Activated CD4-positive, alpha-beta T cell treated with anti-CD3 and anti-CD28 coated beads, Interleukin-2, amount 50 U/mL, for 48 hours (primary cell): ENCODE data around the gene ASPSCR1.
A peak's percentile ranks its signal among the peaks of the same experiment; 100 is the strongest.
"Not testable (repeated sequence)": the region's sequence is repeated elsewhere in the genome, so short reads cannot be mapped to it uniquely, and the experiment has no call there.

Experiments
- DNase-seq, 2 experiments: peaks; one replicate each; pipeline ENCODE4 v3.0.0-alpha.2; 2020

ASPSCR1 gene

DNA sequence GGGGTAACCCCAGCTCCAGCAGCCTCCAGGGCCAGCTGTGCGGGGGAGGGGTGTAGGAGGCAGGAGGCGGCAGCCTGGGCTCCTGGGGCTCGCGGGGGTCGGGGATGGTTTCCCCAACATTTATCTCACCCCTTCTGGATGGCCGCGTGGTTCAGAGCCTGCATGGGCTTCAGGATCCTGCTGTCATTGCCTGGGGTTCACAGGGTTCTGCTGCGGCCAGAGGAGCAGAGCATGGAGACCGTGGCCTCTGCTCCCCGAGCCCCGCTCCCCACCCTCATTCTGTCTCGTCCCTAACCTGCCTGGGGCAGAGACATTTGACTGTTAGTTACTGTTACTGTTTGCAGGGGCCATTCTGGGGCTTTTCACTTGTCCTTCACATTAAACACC is 35.3 kb upstream of the ASPSCR1 start:
- no peak for DNase-seq

DNA sequence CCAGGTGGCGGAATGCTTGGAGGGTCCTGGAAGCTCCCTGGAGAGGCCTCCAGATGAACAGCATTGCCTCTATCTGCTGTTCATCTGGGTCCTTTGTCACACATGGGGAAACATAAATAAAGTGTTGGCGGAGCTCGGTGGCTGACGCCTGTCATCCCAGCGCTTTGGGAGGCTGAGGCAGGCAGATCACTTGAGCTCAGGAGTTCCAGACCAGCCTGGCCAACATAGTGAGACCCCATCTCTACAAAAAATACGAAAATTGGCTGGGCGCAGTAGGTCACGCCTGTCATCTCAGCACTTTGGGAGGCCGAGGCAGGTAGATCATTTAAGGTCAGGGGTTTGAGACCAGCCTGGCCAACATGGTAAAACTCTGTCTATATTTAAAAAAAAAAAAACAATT is 32.6 kb upstream of the ASPSCR1 start:
- no peak for DNase-seq

GRCh38 chr17:81947189-81947588 is 30.2 kb upstream of the ASPSCR1 start, which contains the start of gene MYADML2:
TSS of gene MYADML2 (minus strand) at chr17:81947233. CDS start at chr17:81941741, 5,492 bp downstream.
- no peak for DNase-seq

DNA sequence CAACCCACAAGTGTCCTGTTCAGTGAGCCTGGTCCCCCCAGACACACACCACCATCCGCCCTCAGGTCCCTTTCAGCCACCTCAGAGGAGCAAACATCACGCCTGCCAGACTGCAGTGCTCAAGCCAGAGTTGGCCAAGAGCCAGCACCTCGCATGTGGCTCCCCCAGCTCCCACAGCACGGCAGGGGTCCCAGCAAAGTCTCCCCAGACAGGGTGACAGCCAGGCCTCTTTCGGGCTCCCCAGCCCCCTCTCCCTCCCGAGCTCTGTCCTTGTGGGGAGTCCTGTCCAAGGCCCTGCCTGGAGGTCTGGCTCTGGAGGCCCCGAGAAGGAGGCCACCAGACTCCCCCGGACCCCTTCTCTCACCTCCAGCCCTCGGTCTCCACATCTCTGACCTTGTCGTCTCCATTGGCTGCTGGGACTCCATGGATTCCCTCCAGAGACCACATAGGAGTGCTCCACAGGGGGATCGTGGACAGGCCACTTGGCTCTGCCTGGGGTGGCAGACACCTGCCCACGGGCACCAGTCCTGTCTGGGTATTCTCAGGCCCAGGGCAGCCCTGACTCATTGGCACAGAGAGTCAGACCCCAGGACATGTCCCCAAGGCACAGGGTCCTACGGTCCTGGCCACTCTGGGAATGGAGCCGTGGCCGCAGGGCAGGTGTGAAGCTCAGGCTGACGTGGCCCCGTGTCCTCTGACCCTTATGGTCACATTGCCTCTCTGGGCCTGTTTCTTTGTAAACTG is 28.6 kb upstream of the ASPSCR1 start:
- no peak for DNase-seq

- DNase-seq: no peak
Observed at GRCh38 chr17:81950501-81950900, 26.9 kb upstream of the ASPSCR1 start.

- DNase-seq: no peak
Observed at GRCh38 chr17:81951785-81952684, 25.4 kb upstream of the ASPSCR1 start.

DNA sequence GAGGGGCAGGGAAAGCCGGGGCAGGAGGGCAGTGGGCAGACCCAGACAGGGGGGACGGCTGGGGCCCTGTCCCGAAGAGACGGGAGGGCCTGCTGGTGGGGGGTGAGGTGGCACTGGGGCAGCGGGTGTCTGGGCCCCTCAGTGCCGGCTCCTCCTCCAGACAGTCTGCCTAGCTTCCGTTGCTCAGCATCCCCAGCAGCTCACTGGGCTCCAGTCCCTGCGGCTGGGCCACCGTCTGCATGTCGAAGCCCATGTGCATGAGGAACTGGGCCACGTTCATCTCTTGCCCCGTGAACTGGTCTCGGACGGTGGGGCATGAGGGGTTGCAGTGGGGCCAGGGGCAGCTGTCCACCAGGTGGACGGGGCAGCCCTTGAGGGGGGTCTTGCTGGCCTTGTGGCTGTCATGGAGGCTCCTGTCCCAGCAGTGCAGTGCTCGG is 24.6 kb upstream of the ASPSCR1 start:
- DNase-seq: no peak

DNA sequence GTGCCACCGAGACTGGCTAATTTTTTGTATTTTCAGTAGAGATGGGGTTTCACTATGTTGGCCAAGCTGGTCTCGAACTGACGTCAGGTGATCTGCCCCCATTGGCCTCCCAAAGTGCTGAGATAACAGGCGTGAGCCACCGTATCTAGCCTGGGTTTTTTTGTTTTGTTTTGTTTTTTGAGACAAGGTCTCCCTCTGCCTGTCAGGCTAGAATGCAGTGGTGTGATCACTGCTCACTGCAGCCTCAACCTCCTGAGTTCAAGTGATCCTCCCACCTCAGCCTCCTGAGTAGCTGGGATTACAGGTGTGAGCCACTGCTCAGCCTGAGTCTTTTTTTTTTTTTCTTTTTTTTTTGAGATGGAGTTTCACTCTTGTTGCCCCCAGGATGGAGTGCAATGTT is 24.0 kb upstream of the ASPSCR1 start:
- not testable (repeated sequence) for DNase-seq

- no peak for DNase-seq
Observed at GRCh38 chr17:81954131-81955057, 23.0 kb upstream of the ASPSCR1 start.

- DNase-seq: no peak
Observed at GRCh38 chr17:81955058-81955681, 22.3 kb upstream of the ASPSCR1 start.

DNA sequence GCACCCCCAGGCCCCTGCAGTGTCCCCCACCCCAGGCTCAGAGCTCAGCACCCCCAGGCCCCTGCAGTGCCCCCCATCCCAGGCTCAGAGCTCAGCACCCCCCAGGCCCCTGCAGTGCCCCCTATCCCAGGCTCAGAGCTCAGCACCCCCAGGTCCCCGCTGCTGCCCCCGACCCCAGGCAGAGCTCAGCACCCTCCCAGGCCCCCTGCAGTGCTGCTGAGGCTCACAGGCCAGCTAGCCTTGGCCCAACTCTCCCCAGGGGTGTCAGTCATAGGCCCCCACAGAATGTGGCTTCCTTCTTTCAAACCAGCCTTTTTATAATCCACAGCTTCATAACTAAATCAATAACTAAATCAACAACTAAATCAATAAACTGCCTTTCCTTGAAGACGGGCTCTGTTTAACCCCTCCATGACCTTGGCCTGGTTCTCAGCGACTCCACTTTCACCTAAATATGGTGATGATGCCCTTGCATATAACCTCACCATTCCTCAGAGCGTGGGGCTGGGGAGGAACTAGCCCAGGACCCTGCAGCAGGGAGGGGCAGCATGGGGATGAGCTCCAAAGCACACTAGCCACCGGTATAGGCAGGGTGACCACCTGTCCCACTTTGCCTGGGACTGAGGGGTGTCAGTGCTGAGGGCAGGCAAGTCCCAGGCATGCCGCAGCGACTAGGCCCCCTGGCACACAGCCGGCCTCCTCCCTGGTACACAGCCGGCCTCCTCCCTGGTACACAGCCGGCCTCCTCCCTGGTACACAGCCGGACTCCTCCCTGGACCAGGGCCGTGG is 21.5 kb upstream of the ASPSCR1 start:
- DNase-seq: no peak

DNA sequence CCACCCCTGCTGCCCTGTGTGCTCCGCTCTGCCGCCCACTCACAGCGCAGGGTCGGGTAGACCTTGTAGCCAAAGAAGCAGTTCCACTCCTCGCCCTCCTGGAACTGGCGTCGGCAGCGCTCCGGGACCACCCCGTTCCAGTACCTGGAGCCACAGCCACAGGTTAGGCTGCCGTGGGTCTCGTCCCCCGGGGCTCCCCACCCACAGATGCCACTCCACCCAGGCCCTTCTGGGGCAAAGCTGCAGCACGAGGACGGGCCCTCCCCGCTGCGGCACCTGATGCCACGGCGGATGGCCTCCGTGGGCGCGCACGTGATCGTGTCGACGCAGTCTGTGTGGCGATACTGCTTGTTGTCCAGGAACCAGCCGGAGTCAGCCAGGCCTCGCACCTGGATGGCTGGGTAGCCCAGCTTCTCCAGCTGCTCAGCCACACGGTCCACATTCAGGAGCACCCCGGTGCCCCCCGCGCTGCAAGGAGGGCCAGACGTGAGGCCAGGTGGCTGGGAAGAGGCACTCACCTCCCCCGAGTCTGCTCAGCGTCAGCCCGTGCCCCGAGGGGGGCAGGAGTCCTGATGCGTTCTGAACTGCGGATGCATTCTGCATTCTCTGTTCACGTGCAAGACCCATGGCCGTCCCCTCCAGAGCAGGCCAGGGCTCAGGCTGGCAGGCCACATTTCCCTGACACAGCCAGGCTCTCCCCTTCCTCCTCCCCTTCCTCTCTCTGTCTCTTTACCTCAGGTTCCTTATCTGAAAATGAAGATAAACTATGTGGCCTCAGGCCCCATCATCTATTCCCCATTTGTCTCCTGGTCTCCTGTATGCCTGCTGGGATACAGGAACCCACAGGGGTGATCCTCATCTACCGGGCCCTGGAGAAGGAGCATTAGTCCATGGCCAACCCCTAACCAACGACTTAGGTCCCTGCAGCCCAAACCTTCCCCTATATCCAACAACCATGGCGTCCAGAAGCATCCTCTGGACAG is 20.5 kb upstream of the ASPSCR1 start:
- DNase-seq: no peak

DNA sequence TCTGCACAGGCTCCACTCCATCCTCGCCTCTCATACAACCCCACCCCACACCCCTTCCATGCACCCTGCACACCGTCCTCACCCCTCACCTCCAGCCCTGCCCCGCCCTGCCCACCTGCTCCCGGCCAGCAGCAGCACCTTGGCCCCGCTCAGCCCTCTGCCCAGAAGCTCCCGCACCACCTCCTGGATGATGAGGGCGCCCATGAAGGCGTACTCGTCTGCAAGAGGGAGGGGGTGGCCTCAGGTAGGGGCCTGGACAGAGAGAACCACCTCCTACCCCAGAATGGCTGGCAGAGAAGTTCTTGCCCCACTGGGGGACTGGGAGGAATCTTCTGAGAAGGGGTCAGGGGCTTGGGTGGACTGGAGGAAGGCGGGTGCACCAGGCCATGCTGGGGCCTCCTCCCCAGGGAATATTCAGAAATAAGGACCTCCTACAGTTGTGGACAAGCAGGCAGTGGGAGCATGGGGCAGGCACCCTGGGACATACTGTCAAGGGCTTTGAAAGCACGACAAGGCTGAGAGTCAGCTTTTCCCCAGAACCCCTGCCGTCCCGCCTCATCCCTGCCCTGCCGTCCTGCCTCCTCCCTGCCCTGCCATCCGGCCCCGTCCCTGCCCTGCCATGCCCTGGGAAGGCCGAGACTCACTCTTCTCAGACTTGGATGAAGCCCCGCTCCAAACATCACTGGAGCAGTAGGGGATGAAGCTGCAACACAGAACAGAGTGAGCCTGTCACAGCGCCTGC is 19.6 kb upstream of the ASPSCR1 start:
- DNase-seq: no peak

DNA sequence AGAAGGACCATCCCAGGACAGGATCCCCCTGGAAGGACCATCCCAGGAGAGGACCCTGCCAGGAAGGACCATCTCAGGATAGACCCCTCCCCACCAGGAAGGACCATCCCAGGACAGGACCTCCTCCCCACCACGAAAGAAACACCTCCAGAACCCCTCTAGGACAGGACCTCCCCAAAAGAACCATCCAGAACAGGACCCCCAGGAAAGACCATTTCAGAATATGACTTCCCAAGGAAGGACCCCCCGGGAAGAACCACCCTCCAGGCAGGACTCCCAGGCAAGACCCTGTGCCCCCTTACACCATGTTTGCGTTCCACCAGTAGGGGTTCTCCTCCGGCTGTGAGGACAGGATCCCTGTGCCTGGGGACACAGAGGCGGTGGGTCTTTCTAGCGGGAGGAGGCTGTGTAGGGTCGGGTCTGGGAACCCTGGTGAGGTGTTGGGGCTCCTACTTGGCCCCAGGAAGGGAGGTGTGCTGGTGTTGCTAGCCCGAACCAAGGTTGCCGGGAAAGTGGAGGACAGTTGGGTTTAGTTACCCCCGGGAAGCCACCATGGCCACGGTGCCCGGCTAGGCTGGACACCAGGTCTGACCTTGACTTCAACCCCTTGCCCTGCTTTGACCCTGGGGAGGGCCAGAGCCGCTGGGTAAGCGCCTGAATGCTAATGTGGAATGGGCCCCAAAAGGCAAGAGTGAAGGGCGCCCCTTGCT is 18.6 kb upstream of the ASPSCR1 start:
- DNase-seq: no peak

GRCh38 chr17:81959362-81960129 is 17.9 kb upstream of the ASPSCR1 start:
- DNase-seq: peak; percentile 79

GRCh38 chr17:81960130-81960958 is 17.1 kb upstream of the ASPSCR1 start:
- peak in 1 of 2 experiments; percentile 20 for DNase-seq

GRCh38 chr17:81961087-81961511 is 16.3 kb upstream of the ASPSCR1 start, which contains the start of gene NOTUM:
TSS of gene NOTUM (minus strand) at chr17:81961187. CDS start at chr17:81960909, 278 bp downstream.
- no peak for DNase-seq
